Uterus (tissue), 4 donors: ENCODE measurements around the gene GCNT1. TPM values are rescaled to one million over a fixed set of nuclear protein-coding genes. Genes with fewer than 3 reads are reported as not detected.

Experiments used
- DNase-seq, 2 donors: peaks; one replicate each; pipeline ENCODE4 v3.0.0-alpha.2; 2019 to 2020
- H3K27ac ChIP-seq, 2 donors: fragments of 200-600 bp; sonication (generic); 1 replicate in 1 of 2; 2 replicates in 1 of 2; pipeline ENCODE4 v1.5.1; 2016 to 2018
- H3K27me3 ChIP-seq, 2 donors: fragments of 200-600 bp; sonication (generic); one replicate each; pipeline ENCODE4 v1.5.1; 2018 to 2019; ENCODE audit warnings: control low read depth in 1 of 2
- H3K36me3 ChIP-seq, 2 donors: fragments of 200-600 bp; sonication (generic); one replicate each; pipeline ENCODE4 v1.5.1; 2019; ENCODE audit warnings: control low read depth in 1 of 2
- H3K4me1 ChIP-seq, 2 donors: fragments of 200-600 bp; sonication (generic); one replicate each; pipeline ENCODE4 v1.5.1; 2018 to 2019; ENCODE audit warnings: control low read depth in 1 of 2
- H3K4me3 ChIP-seq, 2 donors: fragments of 200-600 bp; sonication (generic); 1 replicate in 1 of 2; 2 replicates in 1 of 2; pipeline ENCODE4 v1.5.1; 2018 to 2019; ENCODE audit warnings: mild to moderate bottlenecking in 1 of 2
- H3K9me3 ChIP-seq, 2 donors: fragments of 200-600 bp; sonication (generic); one replicate each; pipeline ENCODE4 v1.5.1; 2019; ENCODE audit warnings: control low read depth in 1 of 2
- POLR2A ChIP-seq, 2 donors: fragments of 450-650 bp; IDR thresholded peaks; one replicate each; pipeline ENCODE4 v1.6.1; 2016; ENCODE audit warnings: antibody characterized with exemption in 2 of 2, mild to moderate bottlenecking in 1 of 2, moderate library complexity in 1 of 2
- intact Hi-C: fragments of 100-400 bp; cut with DNase I; formaldehyde crosslinking; loops from one replicate; pipeline ENCODE4 v1.15.1; 2023; ENCODE audit warnings: low total_unique reads
- total RNA-seq, 4 donors: library from RNA; depleted of rRNA in 3 of 4; stranded (reverse); fragments of >200 nt in 3 of 4; gene quantifications; one replicate each; pipeline versions ENCODE4 v1.1.0 to v1.2.4, GENCODE V29; 2014 to 2023
- TF ChIP-seq, protein P1 (sequence below), 4 experiments: fragments of 200-600 bp in 2 of 4; fragments of 450-650 bp in 2 of 4; sonication (generic) in 2 of 4; IDR thresholded peaks; one replicate each; pipeline ENCODE4 v1.5.1; 2016 to 2019; ENCODE audit warnings: antibody characterized with exemption in 4 of 4, mild to moderate bottlenecking in 2 of 4, moderate library complexity in 1 of 4
- donor health status: DM: yes; HTN: yes; CAD: no.

The GCNT1 gene
- total RNA-seq, 4 donors from 2014 or later: 1.8 to 30.7 (median 8.9) TPM

DNA sequence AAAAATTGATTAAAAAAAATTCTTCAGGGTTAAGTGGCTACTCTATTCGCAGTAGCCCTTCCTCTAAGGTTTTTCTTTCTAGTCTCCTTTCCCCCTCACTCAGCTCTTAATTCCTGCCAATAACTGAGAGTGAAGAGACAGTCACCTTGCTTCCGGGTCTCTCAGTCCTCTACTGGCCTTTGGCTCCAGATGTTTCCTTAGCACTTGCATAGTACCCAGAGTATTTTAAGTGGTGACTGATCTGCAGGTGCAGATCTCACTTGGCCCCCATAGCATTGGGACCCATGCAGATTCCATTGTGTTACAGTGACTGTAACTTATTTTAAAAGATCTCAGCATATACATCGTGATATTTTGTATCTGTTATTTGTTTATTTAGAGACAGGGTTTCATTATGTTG, 66.2 kb downstream of the GCNT1 start:
- H3K27ac ChIP-seq: no peak overlapping the region
- no peaks in the 10 kb centered on the region for H3K9me3 ChIP-seq
- no peaks in the 10 kb centered on the region for H3K36me3 ChIP-seq
- intact Hi-C loops: no loop called here
- no peak for TF ChIP-seq POLR2A (IDR thresholded peaks at IDR 0.05)
- TF ChIP-seq, protein P1, sequence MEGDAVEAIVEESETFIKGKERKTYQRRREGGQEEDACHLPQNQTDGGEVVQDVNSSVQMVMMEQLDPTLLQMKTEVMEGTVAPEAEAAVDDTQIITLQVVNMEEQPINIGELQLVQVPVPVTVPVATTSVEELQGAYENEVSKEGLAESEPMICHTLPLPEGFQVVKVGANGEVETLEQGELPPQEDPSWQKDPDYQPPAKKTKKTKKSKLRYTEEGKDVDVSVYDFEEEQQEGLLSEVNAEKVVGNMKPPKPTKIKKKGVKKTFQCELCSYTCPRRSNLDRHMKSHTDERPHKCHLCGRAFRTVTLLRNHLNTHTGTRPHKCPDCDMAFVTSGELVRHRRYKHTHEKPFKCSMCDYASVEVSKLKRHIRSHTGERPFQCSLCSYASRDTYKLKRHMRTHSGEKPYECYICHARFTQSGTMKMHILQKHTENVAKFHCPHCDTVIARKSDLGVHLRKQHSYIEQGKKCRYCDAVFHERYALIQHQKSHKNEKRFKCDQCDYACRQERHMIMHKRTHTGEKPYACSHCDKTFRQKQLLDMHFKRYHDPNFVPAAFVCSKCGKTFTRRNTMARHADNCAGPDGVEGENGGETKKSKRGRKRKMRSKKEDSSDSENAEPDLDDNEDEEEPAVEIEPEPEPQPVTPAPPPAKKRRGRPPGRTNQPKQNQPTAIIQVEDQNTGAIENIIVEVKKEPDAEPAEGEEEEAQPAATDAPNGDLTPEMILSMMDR (IDR thresholded peaks at IDR 0.05): no peak
- no peaks in the 10 kb centered on the region for H3K4me1 ChIP-seq
- no peaks in the 10 kb centered on the region for H3K27me3 ChIP-seq
- H3K4me3 ChIP-seq: no peak overlapping the region
- no peak for DNase-seq

DNA sequence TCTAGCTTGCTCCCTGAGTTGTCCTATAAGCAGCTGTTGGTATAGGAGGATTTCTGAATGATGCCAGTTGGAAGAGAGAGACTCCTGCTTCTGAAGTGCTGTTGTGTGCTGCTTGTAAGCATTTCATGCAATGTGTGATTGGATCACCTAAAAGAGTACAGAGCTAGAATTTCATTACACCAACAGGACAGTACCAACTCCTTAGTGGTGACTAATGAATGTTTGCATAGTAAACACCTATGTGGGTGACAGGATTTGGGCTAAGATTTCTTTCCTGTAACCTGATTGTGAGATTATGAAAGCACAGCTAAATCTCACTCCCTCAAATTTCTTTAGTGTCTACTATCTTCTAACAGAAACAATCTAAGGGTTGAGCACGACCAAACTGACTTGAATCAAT, 67.0 kb downstream of the GCNT1 start:
- TF ChIP-seq POLR2A (IDR thresholded peaks at IDR 0.05): no peak
- TF ChIP-seq, protein P1 (IDR thresholded peaks at IDR 0.05): no peak
- H3K4me1 ChIP-seq: no peaks in the 10 kb centered on the region
- no peak overlapping the region for H3K27ac ChIP-seq
- no peaks in the 10 kb centered on the region for H3K27me3 ChIP-seq
- no peak overlapping the region for H3K4me3 ChIP-seq
- H3K36me3 ChIP-seq: no peaks in the 10 kb centered on the region
- no peaks in the 10 kb centered on the region for H3K9me3 ChIP-seq
- intact Hi-C loops: no loop called here
- DNase-seq: no peak

DNA sequence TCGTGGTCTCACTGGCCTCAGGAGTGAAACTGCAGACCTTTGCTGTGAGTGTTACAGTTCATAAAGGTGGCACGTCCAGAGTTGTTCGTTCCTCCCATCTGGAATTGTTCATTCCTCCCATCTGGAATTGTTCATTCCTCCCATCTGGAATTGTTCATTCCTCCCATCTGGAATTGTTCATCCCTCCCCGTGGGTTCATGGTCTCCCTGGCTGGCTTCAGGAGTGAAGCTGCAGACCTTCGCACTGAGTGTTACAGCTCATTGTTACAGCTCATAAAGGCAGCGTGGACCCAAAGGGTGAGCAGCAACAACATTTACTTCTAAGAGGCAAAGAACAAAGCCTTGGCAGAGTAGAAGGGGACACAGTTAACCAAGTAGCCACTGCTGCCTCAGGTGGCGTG, 69.1 kb downstream of the GCNT1 start:
- H3K27ac ChIP-seq: no peak overlapping the region
- no peak for DNase-seq
- no peaks in the 10 kb centered on the region for H3K9me3 ChIP-seq
- no peaks in the 10 kb centered on the region for H3K4me1 ChIP-seq
- no peak for TF ChIP-seq POLR2A (IDR thresholded peaks at IDR 0.05)
- TF ChIP-seq, protein P1 (IDR thresholded peaks at IDR 0.05): no peak
- no peaks in the 10 kb centered on the region for H3K36me3 ChIP-seq
- intact Hi-C loops: no loop called here
- no peak overlapping the region for H3K4me3 ChIP-seq
- H3K27me3 ChIP-seq: no peaks in the 10 kb centered on the region

DNA sequence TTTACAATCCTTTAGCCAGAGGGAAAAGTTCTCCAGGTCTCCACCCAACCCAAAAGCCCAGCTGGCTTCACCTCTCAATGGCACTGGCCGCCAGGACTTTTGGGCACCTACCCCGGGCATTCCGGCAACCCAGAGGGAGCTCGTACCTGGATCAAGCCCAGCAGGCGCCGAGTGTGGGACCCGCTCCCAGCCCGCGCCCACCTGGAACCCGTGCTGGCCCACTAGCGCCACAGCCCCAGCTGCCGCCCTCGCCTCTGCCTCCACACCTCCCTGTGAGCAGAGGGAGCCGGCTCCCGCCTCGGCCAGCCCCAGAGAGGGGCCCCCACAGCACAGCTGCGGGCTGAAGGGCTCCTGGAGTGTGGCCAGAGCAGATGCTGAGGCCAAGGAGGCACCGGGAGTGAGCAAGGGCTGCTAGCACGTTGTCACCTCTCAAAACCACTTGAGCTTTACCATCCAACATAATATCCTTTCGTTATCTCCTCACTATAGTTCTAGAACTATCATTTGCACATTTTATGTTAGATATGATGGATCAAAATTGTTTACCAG, 69.7 kb downstream of the GCNT1 start:
- Histone ChIP-seq H3K4me3 (no peak overlapping the region), H3K27ac (no peak overlapping the region), H3K4me1 (no peaks in the 10 kb centered on the region), H3K27me3 (no peaks in the 10 kb centered on the region), H3K9me3 (no peaks in the 10 kb centered on the region), H3K36me3 (no peaks in the 10 kb centered on the region)
- intact Hi-C loops: no loop called here
- TF ChIP-seq, protein P1 (IDR thresholded peaks at IDR 0.05): no peak
- no peak for TF ChIP-seq POLR2A (IDR thresholded peaks at IDR 0.05)
- no peak for DNase-seq

DNA sequence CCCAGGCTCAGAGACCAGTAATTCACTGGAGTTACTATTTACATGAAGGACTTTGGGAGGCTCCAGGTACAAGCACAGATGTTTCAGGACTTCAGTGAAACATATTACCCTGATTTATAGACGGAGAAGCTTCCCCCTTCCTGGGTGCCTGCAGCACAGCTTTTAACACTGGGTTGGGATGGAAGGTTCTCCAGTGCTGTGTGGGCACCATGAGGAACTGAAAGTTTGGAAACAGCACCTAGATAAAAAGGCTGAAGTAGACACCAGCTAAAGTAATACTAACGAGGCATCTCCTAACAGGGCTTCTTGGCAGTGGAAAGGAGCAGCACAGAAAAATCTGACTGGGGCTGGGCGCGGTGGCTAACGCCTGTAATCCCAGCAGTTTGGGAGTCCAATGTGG, 70.7 kb downstream of the GCNT1 start:
- DNase-seq: no peak
- no peaks in the 10 kb centered on the region for H3K27me3 ChIP-seq
- H3K9me3 ChIP-seq: no peaks in the 10 kb centered on the region
- H3K27ac ChIP-seq: no peak overlapping the region
- no peaks in the 10 kb centered on the region for H3K4me1 ChIP-seq
- TF ChIP-seq, protein P1 (IDR thresholded peaks at IDR 0.05): no peak
- no peak for TF ChIP-seq POLR2A (IDR thresholded peaks at IDR 0.05)
- no peaks in the 10 kb centered on the region for H3K36me3 ChIP-seq
- H3K4me3 ChIP-seq: no peak overlapping the region
- intact Hi-C loops: no loop called here
